Astrocyte of the hippocampus (primary cell): ENCODE results near the gene C2orf42.
A peak's percentile ranks its signal among the peaks of the same experiment; 100 is the strongest.
"Not testable (repeated sequence)": the region's sequence is repeated elsewhere in the genome, so short reads cannot be mapped to it uniquely, and the experiment has no call there.

Source experiments
- DNase-seq: peaks from one replicate; pipeline ENCODE4 v3.0.0; 2011; ENCODE audit warnings: low read depth, low spot score

Gene C2orf42

DNA sequence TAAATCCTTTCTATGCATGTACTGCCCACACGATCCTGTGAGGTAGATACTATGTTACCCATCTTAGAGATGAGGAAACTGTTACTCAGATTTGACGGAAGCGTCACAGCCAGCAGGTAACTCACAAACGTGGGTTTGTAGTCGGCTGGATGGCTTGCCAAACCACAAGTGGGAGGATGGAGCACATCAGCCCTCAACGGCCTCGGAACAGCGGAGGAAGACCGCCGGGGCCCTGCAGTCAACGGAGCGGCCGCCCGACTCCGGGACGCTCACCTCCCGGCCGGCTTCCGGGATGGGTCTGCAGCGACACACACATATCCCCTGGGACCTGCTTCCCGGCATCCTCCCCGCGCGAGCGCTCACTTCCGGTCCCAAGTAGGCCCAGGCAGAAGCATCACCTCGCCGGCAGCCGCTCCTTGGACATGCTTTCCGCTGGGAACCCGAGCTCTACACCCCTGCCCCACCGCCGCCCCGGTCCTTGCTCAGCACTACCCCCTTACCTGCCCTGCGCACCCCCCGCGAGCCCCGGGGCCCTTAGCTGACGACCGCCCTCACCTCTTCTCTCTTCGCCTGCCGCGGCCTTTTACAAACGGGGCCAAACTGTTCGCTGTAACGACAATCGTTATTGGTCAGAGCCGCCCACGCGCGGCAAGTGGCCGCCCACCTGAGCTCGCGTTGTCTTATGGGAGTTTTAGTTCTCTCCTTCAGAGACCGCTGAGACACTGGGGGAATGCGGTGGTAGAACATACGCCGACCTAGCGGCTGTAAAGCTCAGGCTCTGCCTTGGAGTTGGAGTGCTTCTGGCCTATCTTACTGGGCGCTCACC lies at the start of gene C2orf42:
C2orf42 (minus strand) TSS at position 602 of the 826 bp plus-strand sequence. CDS start 9,034 bp downstream, outside the sequence.
- peak; percentile 99 for DNase-seq

- no peak for DNase-seq
These were observed 49.8 kb upstream of the C2orf42 start for GRCh38 chr2:70240599-70240998.

DNA sequence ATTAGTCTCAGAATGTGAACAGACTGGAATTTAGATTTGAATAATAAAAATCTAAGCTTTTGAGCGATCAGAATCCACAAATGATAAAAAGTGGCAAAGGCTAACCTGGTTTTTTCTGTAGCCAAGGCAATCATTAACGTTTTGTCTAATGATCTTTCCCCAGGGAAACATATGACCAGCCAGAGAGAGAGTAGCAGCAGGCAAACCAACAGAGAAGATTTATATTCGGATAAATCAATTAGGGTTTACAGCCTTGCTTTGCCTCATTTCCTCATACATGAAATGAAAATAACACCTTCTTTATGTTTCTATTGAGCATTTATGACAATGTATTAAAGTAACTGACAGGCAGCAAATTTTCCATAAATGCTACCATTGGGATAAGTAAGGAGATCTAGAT lies 43.1 kb upstream of the C2orf42 start:
- no peak for DNase-seq

DNA sequence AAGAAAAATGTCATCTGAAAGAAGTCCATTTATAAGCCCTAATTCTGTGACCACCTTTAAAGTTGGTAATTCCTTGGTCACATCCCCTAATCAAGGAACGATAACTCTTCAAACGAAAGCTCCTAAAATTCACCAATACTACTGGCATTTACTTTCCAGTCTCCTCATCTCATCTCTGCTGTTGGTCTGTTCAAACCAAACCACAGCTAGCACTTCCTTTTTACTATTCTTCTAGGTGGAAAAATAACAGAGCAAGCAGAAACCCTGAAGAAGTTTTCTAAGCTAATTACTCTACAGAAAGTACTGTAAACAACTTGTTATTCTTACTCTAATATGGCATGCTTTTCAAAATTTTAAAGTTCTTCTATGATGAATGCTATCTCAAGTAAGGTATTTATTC lies 36.0 kb upstream of the C2orf42 start:
- DNase-seq: no peak

DNA sequence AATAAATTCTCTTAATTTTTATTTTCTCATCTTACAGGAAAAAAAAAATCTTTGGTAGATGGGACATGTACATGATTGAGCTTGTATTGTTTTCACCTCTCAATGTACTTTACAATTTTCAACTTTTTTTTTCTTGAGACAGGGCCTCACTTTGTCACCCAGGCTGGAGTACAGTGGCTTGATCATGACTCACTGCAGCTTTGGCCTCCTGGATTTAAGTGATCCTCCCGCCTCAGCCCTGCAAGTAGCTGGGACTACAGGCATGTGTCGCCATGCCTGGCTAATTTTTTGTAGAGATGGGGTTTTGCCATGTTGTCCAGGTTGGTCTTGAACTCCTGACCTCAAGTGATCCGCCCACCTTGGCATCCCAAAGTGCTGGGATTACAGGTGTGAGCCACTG lies 32.5 kb upstream of the C2orf42 start:
- DNase-seq: not testable (repeated sequence)

DNA sequence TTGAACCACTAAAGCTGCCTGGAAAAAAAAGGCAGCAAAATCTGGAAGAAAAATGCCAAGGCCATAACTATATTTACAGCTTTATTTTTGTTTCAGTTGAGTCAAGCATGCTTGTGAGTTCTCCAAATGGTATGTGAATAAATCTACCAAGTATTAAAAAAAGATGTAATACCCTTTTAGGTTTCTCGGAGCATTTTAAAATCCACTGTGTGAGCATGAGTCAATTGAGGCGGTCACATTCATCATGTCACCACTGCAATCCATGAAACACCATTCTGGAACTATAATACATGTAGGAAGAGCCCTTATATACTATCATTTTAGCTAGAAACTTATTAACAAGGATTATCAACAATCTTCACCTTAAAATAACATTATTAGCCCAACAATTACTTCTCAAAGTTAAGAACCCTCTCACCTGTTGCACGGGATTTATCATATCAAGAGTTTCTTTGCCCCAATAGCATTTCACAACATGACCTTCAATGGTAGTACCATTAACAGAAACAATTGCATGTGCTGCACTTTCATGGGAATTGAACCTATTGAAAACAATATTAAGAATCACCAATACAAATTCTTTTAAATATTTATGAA lies 24.2 kb upstream of the C2orf42 start:
- DNase-seq: peak; percentile 36

DNA sequence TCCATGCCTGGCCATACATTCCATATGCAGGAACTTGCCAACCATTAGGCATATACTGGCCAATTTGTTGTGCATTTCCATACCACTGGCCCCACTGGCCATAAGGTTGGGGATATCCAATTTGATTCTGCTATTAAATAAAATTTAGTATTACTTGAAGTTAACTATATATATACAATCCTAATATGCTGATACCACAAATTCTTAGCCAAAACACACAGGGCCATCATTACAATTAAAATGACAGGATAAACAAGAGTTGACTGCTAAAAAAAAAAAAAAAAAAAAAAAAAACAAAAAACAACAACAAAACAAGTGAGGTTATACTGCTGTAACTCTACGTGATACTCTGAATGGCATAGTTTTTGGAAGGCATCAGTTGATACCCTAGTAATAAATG lies 23.5 kb upstream of the C2orf42 start:
- no peak for DNase-seq

GRCh38 chr2:70212298-70212932 lies 21.6 kb upstream of the C2orf42 start:
- DNase-seq: no peak

DNA sequence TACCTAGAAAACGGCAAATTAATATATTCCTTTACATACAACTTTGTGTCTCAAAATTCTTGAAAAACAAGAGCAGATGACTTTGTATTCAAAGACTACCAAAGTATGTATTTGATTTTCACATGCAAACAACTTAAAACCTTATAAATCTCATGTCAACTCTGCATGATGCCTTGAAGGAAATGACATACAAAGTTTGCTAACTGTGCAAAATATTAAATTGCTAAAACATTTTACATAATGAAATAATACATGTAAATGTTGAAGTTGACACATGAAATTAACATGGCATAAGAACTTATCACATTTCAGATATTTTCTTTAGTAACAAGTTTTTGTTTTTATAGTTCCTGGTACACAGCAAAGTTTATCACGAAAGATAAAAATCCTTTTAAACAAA lies 20.8 kb upstream of the C2orf42 start:
- DNase-seq: no peak

DNA sequence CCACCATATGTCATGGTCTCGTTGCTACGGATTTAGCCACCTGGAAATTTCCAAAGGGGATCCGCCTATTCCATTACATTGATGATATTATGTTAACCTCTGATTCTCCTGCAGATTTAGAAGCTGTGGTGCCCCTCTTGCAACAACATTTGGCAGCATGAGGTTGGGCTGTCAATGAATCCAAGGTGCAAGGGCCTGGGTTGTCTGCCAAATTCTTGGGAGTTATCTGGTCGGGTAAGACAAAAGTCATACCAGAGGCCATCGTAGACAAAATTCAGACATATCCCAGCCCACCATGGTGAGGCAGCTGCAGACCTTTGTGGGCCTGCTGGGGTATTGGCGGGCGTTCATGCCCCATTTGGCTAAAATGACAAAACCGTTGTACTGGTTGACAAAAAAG lies 13.6 kb upstream of the C2orf42 start:
- DNase-seq: no peak

GRCh38 chr2:70203086-70203485 lies 12.3 kb upstream of the C2orf42 start:
- no peak for DNase-seq

GRCh38 chr2:70202236-70202806 lies 11.5 kb upstream of the C2orf42 start:
- no peak for DNase-seq

DNA sequence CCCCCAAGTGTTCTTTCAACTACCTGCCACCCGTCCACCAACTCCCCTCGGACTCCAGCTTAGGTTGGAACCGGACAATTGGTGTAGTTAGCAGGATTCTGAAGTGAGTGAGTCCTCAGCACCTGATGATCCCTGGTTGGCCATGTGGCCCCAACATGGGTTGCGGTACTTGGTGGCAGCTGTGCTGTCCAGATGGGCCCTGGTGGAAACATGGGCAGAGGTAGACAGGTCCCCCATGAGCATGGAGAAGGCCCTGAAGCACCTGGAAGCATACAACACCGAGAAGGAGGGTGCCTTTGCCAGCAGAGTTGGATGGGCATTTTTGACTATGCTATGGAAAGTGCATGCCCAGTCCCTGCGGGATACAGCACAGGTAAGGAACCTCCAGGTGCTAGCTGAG lies 11.0 kb upstream of the C2orf42 start:
- DNase-seq: no peak

DNA sequence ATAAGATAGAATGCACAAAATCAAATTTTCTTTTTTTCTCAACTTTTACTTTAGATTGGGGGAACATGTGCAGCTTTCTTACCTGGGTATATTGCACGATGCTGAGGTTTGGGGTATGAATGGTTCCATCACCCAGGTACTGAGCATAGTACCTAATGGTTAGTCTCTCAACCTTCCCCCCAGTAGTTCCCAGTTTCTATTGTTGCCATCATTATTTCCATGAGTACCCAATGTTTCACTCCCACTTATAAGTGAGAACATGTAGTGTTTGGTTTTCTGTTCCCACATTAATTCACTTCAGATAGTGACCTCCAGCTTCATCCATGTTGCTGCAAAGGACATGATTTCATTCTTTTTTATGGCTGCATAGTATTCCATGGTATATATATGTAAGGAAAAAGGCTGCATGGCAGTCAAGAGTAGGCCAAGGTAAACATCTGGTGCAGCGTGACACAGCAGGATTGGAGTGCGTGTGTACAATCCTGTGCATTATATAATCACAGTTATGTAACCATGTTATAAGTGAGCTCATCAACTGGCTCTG lies 10.5 kb upstream of the C2orf42 start:
- DNase-seq: no peak

GRCh38 chr2:70199320-70199864 lies 8.6 kb upstream of the C2orf42 start:
- no peak for DNase-seq

- no peak for DNase-seq
These were observed 1.7 kb upstream of the C2orf42 start for GRCh38 chr2:70192516-70192915.

- DNase-seq: no peak
These were observed 471 bp upstream of the C2orf42 start for GRCh38 chr2:70191244-70191735.

GRCh38 chr2:70188460-70188859 lies 2.4 kb downstream of the C2orf42 start:
- DNase-seq: peak; percentile 14

GRCh38 chr2:70187170-70187569 lies 3.6 kb downstream of the C2orf42 start:
- not testable (repeated sequence) for DNase-seq

GRCh38 chr2:70182689-70183088 lies 8.1 kb downstream of the C2orf42 start:
- DNase-seq: no peak

DNA sequence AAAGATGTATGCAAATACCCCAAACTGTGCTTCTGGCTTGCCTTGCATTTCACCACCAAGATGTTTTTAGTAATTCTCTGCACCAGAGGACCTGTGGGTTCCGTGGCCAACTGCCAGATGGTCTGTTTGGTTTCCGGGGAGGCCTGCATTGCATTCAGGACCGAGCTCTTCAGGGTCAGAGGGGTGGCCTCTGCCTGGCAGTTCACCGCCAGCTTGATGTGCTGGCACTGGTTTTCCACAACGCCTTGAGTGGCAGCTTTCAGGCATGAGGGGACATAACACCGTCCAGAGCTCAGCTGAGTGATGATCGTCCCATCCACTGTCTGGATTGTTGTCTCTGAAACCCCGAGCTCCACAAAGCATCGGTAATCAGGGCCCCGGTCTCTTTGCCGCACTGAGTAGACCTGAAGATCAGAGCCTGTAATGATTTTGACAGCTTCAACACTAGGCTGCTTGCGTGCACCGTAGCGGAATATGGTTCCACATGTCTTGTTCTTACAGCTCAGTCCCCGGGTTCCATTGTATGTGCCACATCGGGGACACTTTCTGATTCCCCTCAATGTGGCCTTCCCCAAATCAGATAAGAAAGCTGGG lies 9.4 kb downstream of the C2orf42 start:
- DNase-seq: no peak
